Naive thymus-derived CD4-positive, alpha-beta T cell (primary cell): ENCODE results near the gene PLEKHA4. TPM values are rescaled to one million over a fixed set of nuclear protein-coding genes. Genes with fewer than 3 reads are reported as not detected.
A peak's percentile ranks its signal among the peaks of the same experiment; 100 is the strongest.

ENCODE experiments used
- ATAC-seq: fragments of 150-1000 bp; cut with Tn5 transposase; 2 replicates; pipeline ENCODE4 v1.10.0; 2021; ENCODE audit warnings: mild to moderate bottlenecking, moderate library complexity
- CTCF ChIA-PET: fragments of 350-600 bp; sonication (Branson Sonifier 250); formaldehyde crosslinking; loops from one replicate; lab custom pipeline; 2021; ENCODE audit warnings: antibody characterized with exemption; lab: Charles Lee
- POLR2A ChIA-PET: fragments of 350-600 bp; sonication (Branson Sonifier 250); formaldehyde crosslinking; loops from one replicate; lab custom pipeline; 2021; ENCODE audit warnings: antibody characterized with exemption, inconsistent platforms; lab: Charles Lee
- DNase-seq, 9 donors: peaks; one replicate each; pipeline versions ENCODE4 v3.0.0 to v3.0.0-alpha.2; 2020 to 2022; ENCODE audit warnings: mixed read lengths in 1 of 9
- H3K27ac ChIP-seq: one replicate; pipeline ENCODE4 v1.7.0; 2013; ENCODE audit warnings: mild to moderate bottlenecking, low read depth, low read length, moderate library complexity
- H3K27me3 ChIP-seq, 2 donors: one replicate each; pipeline ENCODE4 v1.7.0; 2013; ENCODE audit warnings: low read length in 2 of 2, mild to moderate bottlenecking in 2 of 2, moderate library complexity in 2 of 2; ENCODE audit not compliant: control insufficient read depth in 2 of 2, insufficient read depth in 2 of 2
- H3K36me3 ChIP-seq, 3 experiments: 1 replicate in 2 of 3; 2 replicates in 1 of 3; pipeline ENCODE4 v1.7.0; 2013; ENCODE audit warnings: low read length in 3 of 3, mild to moderate bottlenecking in 3 of 3, moderate library complexity in 1 of 3; ENCODE audit not compliant: insufficient read depth in 3 of 3, control insufficient read depth in 2 of 3
- H3K4me1 ChIP-seq, 2 donors: one replicate each; pipeline ENCODE4 v1.7.0; 2013; ENCODE audit warnings: low read length in 2 of 2, mild to moderate bottlenecking in 2 of 2, moderate library complexity in 1 of 2; ENCODE audit not compliant: control insufficient read depth in 2 of 2, insufficient read depth in 2 of 2
- H3K4me3 ChIP-seq: 2 replicates; pipeline ENCODE4 v1.7.0; 2013; ENCODE audit warnings: mild to moderate bottlenecking, low read length
- H3K9me3 ChIP-seq, 3 experiments: 1 replicate in 2 of 3; 2 replicates in 1 of 3; pipeline ENCODE4 v1.7.0; 2013; ENCODE audit warnings: low read length in 3 of 3; ENCODE audit not compliant: control insufficient read depth in 2 of 3
- H3K27ac Mint-ChIP-seq, 9 donors: one replicate each; pipeline ENCODE4 v1.8.0; 2020 to 2022; ENCODE audit warnings: mixed read lengths in 9 of 9, mild to moderate bottlenecking in 8 of 9, moderate library complexity in 5 of 9, inconsistent platforms in 2 of 9
- H3K27me3 Mint-ChIP-seq, 5 donors: one replicate each; pipeline ENCODE4 v1.8.0; 2021 to 2022; ENCODE audit warnings: mixed read lengths in 5 of 5, mild to moderate bottlenecking in 1 of 5
- H3K36me3 Mint-ChIP-seq, 5 donors: one replicate each; pipeline ENCODE4 v1.8.0; 2020 to 2022; ENCODE audit warnings: mixed read lengths in 5 of 5, mild to moderate bottlenecking in 3 of 5, inconsistent platforms in 1 of 5
- H3K4me1 Mint-ChIP-seq, 7 donors: one replicate each; pipeline ENCODE4 v1.8.0; 2020 to 2022; ENCODE audit warnings: mixed read lengths in 7 of 7, mild to moderate bottlenecking in 3 of 7, inconsistent platforms in 1 of 7
- H3K4me3 Mint-ChIP-seq, 10 donors: one replicate each; pipeline ENCODE4 v1.8.0; 2020 to 2022; ENCODE audit warnings: mild to moderate bottlenecking in 10 of 10, mixed read lengths in 10 of 10, moderate library complexity in 6 of 10, inconsistent platforms in 2 of 10
- H3K9me3 Mint-ChIP-seq, 11 donors: one replicate each; pipeline ENCODE4 v1.8.0; 2020 to 2022; ENCODE audit warnings: mixed read lengths in 11 of 11, mild to moderate bottlenecking in 4 of 11, inconsistent platforms in 1 of 11, moderate library complexity in 1 of 11
- intact Hi-C, 2 donors: fragments of 100-400 bp; cut with micrococcal nuclease; formaldehyde crosslinking; loops; one replicate each; pipeline ENCODE4 v1.15.1; 2023
- polyA plus RNA-seq, 2 donors: library from polyadenylated mRNA; unstranded; fragments of 300-500 nt; fragmentation: Illumina TruSeq; gene quantifications; one replicate each; pipeline ENCODE4 v1.2.3, GENCODE V29; 2021
- total RNA-seq, 6 experiments: library from RNA in 5 of 6; stranded (reverse) in 5 of 6; gene quantifications; 1 replicate in 5 of 6; 2 replicates in 1 of 6; pipeline ENCODE4 v1.2.3 and lab custom pipeline; 2021 to 2026

PLEKHA4 gene
- total and polyA plus RNA-seq, 7 experiments from 2014 or later = 2.1 to 7.4 (median 4.0) TPM

DNA sequence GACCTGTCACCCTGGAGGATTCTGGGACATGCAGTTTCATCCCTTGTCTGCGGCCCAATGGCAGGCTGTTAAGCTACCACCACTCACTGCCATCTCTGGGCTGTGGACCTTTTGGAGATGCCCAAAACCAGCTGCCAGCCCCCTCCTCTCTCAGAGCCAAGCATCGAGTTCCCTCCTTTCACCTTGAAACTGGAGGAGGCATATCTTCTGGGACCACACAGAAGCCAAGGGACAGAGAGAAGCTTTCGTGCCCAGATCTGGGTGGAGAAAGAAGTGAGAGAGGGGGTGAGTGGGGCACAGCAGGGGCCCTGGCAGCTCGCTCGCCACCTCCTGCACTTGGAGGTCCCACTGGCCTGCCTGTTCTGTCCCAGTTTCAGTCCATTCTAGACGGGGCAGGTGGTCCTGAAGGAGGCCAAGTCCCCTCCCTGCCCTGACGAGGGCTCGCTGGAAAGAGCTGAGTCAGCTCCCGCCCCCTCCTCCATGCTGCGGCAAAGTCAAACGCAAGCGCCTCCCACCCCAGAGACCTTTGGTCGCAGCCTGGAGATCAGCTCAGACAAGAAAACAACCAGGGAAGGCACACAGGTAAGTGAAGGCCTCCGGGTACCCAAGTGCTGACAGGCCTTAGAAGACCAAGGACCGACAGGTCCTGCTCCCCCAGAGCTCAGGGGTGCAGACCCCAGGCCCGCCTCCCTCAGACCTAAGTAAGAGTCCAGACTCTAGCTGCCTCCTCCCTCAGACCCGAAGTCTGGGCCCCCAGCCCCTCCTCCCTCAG is 61.4 kb downstream of the PLEKHA4 start:
- peaks cover 10% of the 10 kb centered on the region in 2 donors for H3K4me1 ChIP-seq
- H3K9me3 Mint-ChIP-seq = no peaks in the 10 kb centered on the region
- peak in 1 of 9 donors; percentile 58 for DNase-seq
- peak overlapping the region in 3 of 9 donors; percentile 36 to 49 (median 38) for H3K27ac Mint-ChIP-seq
- H3K4me3 Mint-ChIP-seq = peak overlapping the region in 1 of 10 donors; percentile 36
- H3K27me3 Mint-ChIP-seq = no peaks in the 10 kb centered on the region
- no peaks in the 10 kb centered on the region for H3K9me3 ChIP-seq
- no peak overlapping the region for H3K27ac ChIP-seq
- peaks cover 0 to 9% (median 0%) of the 10 kb centered on the region in 3 experiments for H3K36me3 ChIP-seq
- peaks cover 0 to 6% (median 0%) of the 10 kb centered on the region in 5 donors for H3K36me3 Mint-ChIP-seq
- POLR2A ChIA-PET = interaction anchor here (1.0 to 1.2 kb wide), 2 partner anchors 12 to 158 kb away, joined by 4 read pairs; no protein-coding TSS in a partner anchor
- H3K4me3 ChIP-seq = no peak overlapping the region
- no peak for ATAC-seq
- H3K4me1 Mint-ChIP-seq = peaks cover 11 to 31% (median 26%) of the 10 kb centered on the region in 7 donors
- CTCF ChIA-PET = interaction anchor here (0.7 to 2.5 kb wide), 4 partner anchors 11 to 35 kb away, joined by 3 to 18 read pairs (median 5); no protein-coding TSS in a partner anchor
- intact Hi-C loops = loop anchor here in 1 of 2 donors (1.0 kb wide), 1 partner anchor 12 kb away; no protein-coding TSS in a partner anchor
- H3K27me3 ChIP-seq = no peaks in the 10 kb centered on the region

GRCh38 chr19:48806518-48806817 is 61.9 kb downstream of the PLEKHA4 start:
- intact Hi-C loops = loop anchor here in 1 of 2 donors (1.0 kb wide), 1 partner anchor 11 kb away; no protein-coding TSS in a partner anchor

GRCh38 chr19:48805452-48805851 is 63.0 kb downstream of the PLEKHA4 start:
- H3K27ac ChIP-seq = no peak overlapping the region
- peaks cover 8 to 10% of the 10 kb centered on the region in 2 donors for H3K4me1 ChIP-seq
- H3K36me3 Mint-ChIP-seq = peaks cover 0 to 6% (median 0%) of the 10 kb centered on the region in 5 donors
- H3K27me3 ChIP-seq = no peaks in the 10 kb centered on the region
- CTCF ChIA-PET = no interaction called here
- no peak overlapping the region for H3K4me3 Mint-ChIP-seq
- DNase-seq = no peak
- POLR2A ChIA-PET = no interaction called here
- H3K4me3 ChIP-seq = no peak overlapping the region
- no peak overlapping the region for H3K27ac Mint-ChIP-seq
- H3K36me3 ChIP-seq = peaks cover 0 to 6% (median 0%) of the 10 kb centered on the region in 3 experiments
- intact Hi-C loops = no loop called here
- ATAC-seq = no peak
- peaks cover 11 to 29% (median 24%) of the 10 kb centered on the region in 7 donors for H3K4me1 Mint-ChIP-seq
- no peaks in the 10 kb centered on the region for H3K9me3 ChIP-seq
- no peaks in the 10 kb centered on the region for H3K9me3 Mint-ChIP-seq
- no peaks in the 10 kb centered on the region for H3K27me3 Mint-ChIP-seq

More at GRCh38 chr19:48806518-48806817, 61.9 kb downstream of the PLEKHA4 start:
- Mint-ChIP-seq H3K27ac (peak overlapping the region in 4 of 9 donors; percentile 26 to 49 (median 37)), H3K4me1 (peaks cover 11 to 29% (median 26%) of the 10 kb centered on the region in 7 donors), H3K4me3 (peak overlapping the region in 2 of 10 donors; percentile 17 to 36), H3K9me3 (no peaks in the 10 kb centered on the region), H3K36me3 (peaks cover 0 to 6% (median 0%) of the 10 kb centered on the region in 5 donors), H3K27me3 (no peaks in the 10 kb centered on the region)
- H3K36me3 ChIP-seq = peaks cover 0 to 9% (median 0%) of the 10 kb centered on the region in 3 experiments
- no peaks in the 10 kb centered on the region for H3K27me3 ChIP-seq
- ChIA-PET CTCF (interaction anchor here (1.5 to 2.5 kb wide), 3 partner anchors 11 to 36 kb away, joined by 4 to 18 read pairs (median 6); no protein-coding TSS in a partner anchor), POLR2A (interaction anchor here (1.0 to 1.2 kb wide), 2 partner anchors 11 to 159 kb away, joined by 4 read pairs; no protein-coding TSS in a partner anchor)
- peaks cover 10% of the 10 kb centered on the region in 2 donors for H3K4me1 ChIP-seq
- ATAC-seq = peak; percentile 76
- peak in 6 of 9 donors; percentile 26 to 63 (median 47) for DNase-seq
- no peak overlapping the region for H3K4me3 ChIP-seq
- no peak overlapping the region for H3K27ac ChIP-seq
- no peaks in the 10 kb centered on the region for H3K9me3 ChIP-seq

GRCh38 chr19:48804496-48804895 is 63.9 kb downstream of the PLEKHA4 start:
- DNase-seq (no peak), ATAC-seq (no peak)
- intact Hi-C loops = no loop called here
- H3K4me3 ChIP-seq = no peak overlapping the region
- ChIA-PET CTCF (interaction anchor here (0.6 kb wide), 1 partner anchor 38 kb away, joined by 3 read pairs; no protein-coding TSS in a partner anchor), POLR2A (no interaction called here)
- Mint-ChIP-seq H3K4me1 (peaks cover 1 to 19% (median 14%) of the 10 kb centered on the region in 7 donors), H3K4me3 (no peak overlapping the region), H3K27ac (no peak overlapping the region), H3K9me3 (no peaks in the 10 kb centered on the region), H3K27me3 (no peaks in the 10 kb centered on the region), H3K36me3 (peaks cover 0 to 9% (median 0%) of the 10 kb centered on the region in 5 donors)
- no peak overlapping the region for H3K27ac ChIP-seq
- peaks cover 0 to 6% (median 0%) of the 10 kb centered on the region in 3 experiments for H3K36me3 ChIP-seq
- peaks cover 0 to 2% of the 10 kb centered on the region in 2 donors for H3K4me1 ChIP-seq
- H3K27me3 ChIP-seq = no peaks in the 10 kb centered on the region
- H3K9me3 ChIP-seq = no peaks in the 10 kb centered on the region

- H3K4me3 Mint-ChIP-seq = no peak overlapping the region
- peaks cover 0 to under 1% (median 0%) of the 10 kb centered on the region in 3 experiments for H3K36me3 ChIP-seq
- no peak overlapping the region for H3K27ac ChIP-seq
- CTCF ChIA-PET = no interaction called here
- H3K27me3 ChIP-seq = no peaks in the 10 kb centered on the region
- no peak overlapping the region for H3K27ac Mint-ChIP-seq
- peaks cover 0 to 6% (median 0%) of the 10 kb centered on the region in 5 donors for H3K36me3 Mint-ChIP-seq
- no peaks in the 10 kb centered on the region for H3K27me3 Mint-ChIP-seq
- intact Hi-C loops = no loop called here
- no peak overlapping the region for H3K4me3 ChIP-seq
- no peaks in the 10 kb centered on the region for H3K4me1 ChIP-seq
- H3K4me1 Mint-ChIP-seq = peaks cover 0 to 7% (median under 1%) of the 10 kb centered on the region in 7 donors
- ATAC-seq = no peak
- H3K9me3 ChIP-seq = no peaks in the 10 kb centered on the region
- POLR2A ChIA-PET = no interaction called here
- no peaks in the 10 kb centered on the region for H3K9me3 Mint-ChIP-seq
- no peak for DNase-seq
Measured at GRCh38 chr19:48802623-48803022, 65.8 kb downstream of the PLEKHA4 start.

DNA sequence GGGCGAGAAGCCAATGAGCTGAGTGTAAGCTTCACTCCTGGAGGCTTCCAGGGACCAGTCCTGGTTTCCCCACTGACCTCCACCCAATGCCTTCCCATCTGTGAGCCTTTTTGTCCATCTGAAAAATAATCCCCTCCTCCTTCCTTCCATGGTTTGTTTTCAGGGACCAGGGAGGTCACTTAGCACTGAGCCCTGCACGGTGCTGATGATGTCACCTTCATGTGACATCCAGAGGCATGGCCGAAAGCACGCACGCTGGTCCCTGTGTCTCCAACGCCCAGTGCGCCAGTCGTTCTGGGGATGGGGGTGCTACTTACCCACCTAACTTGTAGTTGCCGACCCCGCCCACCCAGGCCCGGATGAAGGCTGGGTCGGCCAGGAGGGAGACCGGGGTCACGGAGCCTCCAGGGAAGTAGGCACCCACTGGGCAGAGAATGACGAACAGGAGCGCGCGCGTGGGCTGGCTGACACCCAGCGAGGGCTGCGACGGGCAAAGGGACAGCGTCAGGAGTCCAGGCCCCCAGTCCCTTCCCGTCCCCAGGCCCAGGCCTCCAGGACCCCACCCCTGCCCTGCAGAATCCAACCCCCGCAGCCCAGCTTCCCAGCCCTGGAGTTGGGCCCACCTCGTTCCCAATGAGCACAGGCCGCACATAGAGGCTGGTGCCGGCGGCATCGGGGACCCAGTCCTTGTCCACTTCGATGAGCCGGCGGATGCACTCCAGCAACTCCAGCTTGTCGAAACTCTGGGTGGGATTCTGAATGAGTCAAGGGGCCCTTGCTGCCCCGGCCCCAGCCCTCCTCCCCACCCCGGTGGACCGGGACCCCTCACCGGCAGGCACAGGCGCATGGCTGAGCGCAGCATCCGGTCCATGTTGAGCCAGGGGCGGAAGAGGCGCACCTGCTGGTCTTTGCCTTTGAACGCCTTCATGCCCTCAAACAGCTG is 68.8 kb downstream of the PLEKHA4 start:
- no peaks in the 10 kb centered on the region for H3K36me3 ChIP-seq
- H3K4me3 ChIP-seq = no peak overlapping the region
- no peak for DNase-seq
- POLR2A ChIA-PET = no interaction called here
- Mint-ChIP-seq H3K36me3 (peaks cover 0 to 4% (median 0%) of the 10 kb centered on the region in 5 donors), H3K27ac (no peak overlapping the region), H3K9me3 (no peaks in the 10 kb centered on the region), H3K27me3 (no peaks in the 10 kb centered on the region), H3K4me3 (no peak overlapping the region), H3K4me1 (peaks cover 2 to 10% (median 7%) of the 10 kb centered on the region in 7 donors)
- no peaks in the 10 kb centered on the region for H3K27me3 ChIP-seq
- peaks cover 4% of the 10 kb centered on the region in 2 donors for H3K4me1 ChIP-seq
- H3K9me3 ChIP-seq = no peaks in the 10 kb centered on the region
- CTCF ChIA-PET = interaction anchor here (0.6 to 1.2 kb wide), 3 partner anchors 30 to 171 kb away, joined by 3 to 5 read pairs (median 3); no protein-coding TSS in a partner anchor
- intact Hi-C loops = loop anchor here in 1 of 2 donors (10.0 kb wide), 1 partner anchor 345 kb away; no protein-coding TSS in a partner anchor
- no peak overlapping the region for H3K27ac ChIP-seq
- no peak for ATAC-seq
